AG04450 (cell line): ENCODE results near the gene OR9I1. TPM values are rescaled to one million over a fixed set of nuclear protein-coding genes. Genes with fewer than 3 reads are reported as not detected.

Experiments
- CTCF ChIA-PET: fragments of 300-600, 350-600 bp; formaldehyde crosslinking; extraction: SDS; loops from one replicate; lab custom pipeline; 2022; ENCODE audit warnings: antibody characterized with exemption, inconsistent platforms; lab: Charles Lee
- POLR2A ChIA-PET: fragments of 350-600 bp; formaldehyde crosslinking; extraction: SDS; loops from one replicate; lab custom pipeline; 2021; ENCODE audit warnings: antibody characterized with exemption, inconsistent platforms; lab: Yijun Ruan, JAX
- DNase-seq: peaks from one replicate; pipeline ENCODE4 v3.0.0-alpha.2; 2011; ENCODE audit warnings: low read depth, low spot score
- H3K27ac ChIP-seq: one replicate; pipeline ENCODE4 v1.5.1; 2012; ENCODE audit warnings: low read depth, low read length, control low read depth
- H3K27me3 ChIP-seq: one replicate; pipeline ENCODE4 v1.6.0; 2012; ENCODE audit warnings: low read length; ENCODE audit not compliant: control insufficient read depth, insufficient read depth
- H3K4me3 ChIP-seq: 2 replicates; pipeline ENCODE4 v1.5.1; 2011; ENCODE audit warnings: mild to moderate bottlenecking, low read depth, low read length, control low read depth
- H3K9me3 ChIP-seq: 2 replicates; pipeline ENCODE4 v1.5.1; 2012; ENCODE audit warnings: low read length; ENCODE audit not compliant: control insufficient read depth, insufficient read depth
- polyA plus RNA-seq: library from polyadenylated mRNA; depleted of rRNA; stranded (reverse); fragments of >200 nt; gene quantifications from 2 replicates; pipeline ENCODE4 v1.2.3, GENCODE V29; 2011
- TF ChIP-seq, protein P1 (sequence below): IDR thresholded peaks from 2 replicates; pipeline ENCODE4 v1.5.1; 2011; ENCODE audit warnings: low read depth, low read length, control low read depth, inconsistent platforms

Gene OR9I1
- polyA plus RNA-seq, 1 experiment: not detected

DNA sequence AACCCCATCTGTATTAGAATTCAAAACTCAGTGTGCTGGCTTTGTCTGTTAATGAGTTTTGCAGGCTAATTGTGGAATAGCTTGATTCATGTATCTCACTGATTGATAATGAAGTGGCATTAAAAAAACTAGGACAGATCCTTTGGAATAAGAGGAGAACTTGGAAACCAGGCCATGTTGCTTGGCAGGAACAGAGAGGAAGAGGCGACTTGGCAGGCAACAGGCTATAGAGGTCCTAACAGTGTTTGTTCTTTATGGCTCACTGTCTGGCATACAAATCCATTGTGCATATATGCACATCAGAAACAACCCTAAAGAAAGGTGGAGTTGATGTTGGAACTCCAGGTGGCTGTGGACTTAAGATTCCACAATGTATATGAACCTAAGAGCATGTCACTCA is 17.4 kb upstream of the OR9I1 start:
- Histone ChIP-seq H3K9me3 (no peaks in the 10 kb centered on the region), H3K27me3 (no peaks in the 10 kb centered on the region), H3K27ac (no peak overlapping the region), H3K4me3 (no peak overlapping the region)
- ChIA-PET POLR2A (no interaction called here), CTCF (no interaction called here)
- TF ChIP-seq, protein P1, sequence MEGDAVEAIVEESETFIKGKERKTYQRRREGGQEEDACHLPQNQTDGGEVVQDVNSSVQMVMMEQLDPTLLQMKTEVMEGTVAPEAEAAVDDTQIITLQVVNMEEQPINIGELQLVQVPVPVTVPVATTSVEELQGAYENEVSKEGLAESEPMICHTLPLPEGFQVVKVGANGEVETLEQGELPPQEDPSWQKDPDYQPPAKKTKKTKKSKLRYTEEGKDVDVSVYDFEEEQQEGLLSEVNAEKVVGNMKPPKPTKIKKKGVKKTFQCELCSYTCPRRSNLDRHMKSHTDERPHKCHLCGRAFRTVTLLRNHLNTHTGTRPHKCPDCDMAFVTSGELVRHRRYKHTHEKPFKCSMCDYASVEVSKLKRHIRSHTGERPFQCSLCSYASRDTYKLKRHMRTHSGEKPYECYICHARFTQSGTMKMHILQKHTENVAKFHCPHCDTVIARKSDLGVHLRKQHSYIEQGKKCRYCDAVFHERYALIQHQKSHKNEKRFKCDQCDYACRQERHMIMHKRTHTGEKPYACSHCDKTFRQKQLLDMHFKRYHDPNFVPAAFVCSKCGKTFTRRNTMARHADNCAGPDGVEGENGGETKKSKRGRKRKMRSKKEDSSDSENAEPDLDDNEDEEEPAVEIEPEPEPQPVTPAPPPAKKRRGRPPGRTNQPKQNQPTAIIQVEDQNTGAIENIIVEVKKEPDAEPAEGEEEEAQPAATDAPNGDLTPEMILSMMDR: no peak
- no peak for DNase-seq

DNA sequence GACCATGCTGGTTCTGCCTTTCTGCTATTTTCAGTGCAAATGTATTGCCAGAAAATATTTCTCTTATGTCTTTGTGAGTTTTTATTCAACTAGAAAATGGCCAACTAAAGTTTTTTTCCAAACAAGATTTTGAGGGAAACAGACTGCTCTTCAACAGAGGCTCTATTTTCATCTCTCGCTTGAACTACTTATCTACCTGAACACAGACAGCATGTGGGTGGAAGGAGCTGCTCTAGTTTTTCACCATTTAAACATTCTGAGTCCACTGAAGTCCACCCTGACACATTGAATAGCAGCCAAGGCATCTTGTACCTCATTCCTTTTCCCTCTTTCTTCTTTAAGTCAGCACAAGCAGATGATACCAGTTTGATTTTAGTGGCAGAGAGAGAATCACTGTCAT is 9.8 kb upstream of the OR9I1 start:
- CTCF ChIA-PET: no interaction called here
- Histone ChIP-seq H3K27me3 (no peaks in the 10 kb centered on the region), H3K9me3 (no peaks in the 10 kb centered on the region), H3K27ac (no peak overlapping the region), H3K4me3 (no peak overlapping the region)
- DNase-seq: no peak
- TF ChIP-seq, protein P1: no peak
- POLR2A ChIA-PET: no interaction called here

DNA sequence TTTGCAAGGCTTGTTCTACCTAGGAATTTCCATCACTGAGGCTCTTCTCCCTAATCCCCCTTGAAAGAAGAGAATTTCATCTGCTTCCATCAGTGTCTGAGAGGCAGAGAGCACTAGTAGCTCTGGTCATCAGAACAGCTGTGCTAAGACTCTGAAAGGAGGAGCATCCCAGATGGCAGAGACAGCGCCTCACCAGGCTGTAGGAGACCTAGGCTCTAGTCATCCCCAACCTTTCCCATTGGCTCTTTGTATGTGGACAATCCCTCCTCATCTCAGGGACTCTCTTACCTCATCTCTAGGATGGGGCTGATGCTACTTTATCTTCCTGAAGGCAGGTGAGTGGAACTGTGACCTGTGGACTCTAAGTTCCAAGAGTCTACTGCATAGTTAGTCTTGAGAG is 8.8 kb upstream of the OR9I1 start:
- TF ChIP-seq, protein P1: no peak
- ChIA-PET POLR2A (no interaction called here), CTCF (no interaction called here)

DNA sequence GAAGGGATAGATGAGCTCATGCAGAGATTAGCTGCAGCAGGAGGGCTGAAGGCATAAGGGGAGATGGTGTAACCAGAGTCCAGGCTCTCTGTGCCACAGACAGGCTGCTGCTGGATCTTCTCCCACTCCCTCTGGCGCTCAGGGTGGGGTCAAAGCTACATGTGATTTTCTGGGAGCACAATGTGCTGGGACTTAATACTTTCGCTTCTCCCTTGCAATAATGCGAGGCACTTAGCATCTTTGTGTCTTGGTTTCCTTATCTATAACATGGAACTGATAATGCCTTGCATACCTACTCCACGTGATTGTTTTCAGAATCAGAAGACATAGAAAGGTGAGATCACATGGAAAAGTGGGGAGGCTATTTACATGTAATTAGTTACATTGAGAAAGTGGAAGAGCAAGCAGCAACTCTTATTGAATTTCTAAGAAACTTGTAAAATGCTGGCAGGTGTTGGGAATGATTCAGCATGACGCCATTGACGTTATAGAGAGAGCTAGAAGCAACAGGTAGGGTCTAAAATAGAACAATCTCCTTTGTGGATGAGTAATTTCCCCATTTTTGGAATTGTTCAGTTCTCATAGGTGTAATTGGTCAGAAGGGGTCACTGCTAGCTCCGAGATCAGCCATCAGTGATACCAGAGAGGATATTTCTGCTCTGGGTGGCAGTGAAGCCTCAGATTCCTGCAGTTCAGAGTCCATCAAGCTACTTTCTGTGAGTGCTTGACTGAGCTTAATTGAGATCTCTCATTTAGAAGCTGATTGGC is 8.2 kb upstream of the OR9I1 start:
- Histone ChIP-seq H3K4me3 (no peak overlapping the region), H3K27me3 (no peaks in the 10 kb centered on the region), H3K9me3 (no peaks in the 10 kb centered on the region), H3K27ac (no peak overlapping the region)
- ChIA-PET POLR2A (no interaction called here), CTCF (no interaction called here)
- DNase-seq: no peak
- TF ChIP-seq, protein P1: no peak

More for the DNA sequence above, 8.8 kb upstream of the OR9I1 start:
- H3K4me3 ChIP-seq: no peak overlapping the region
- no peaks in the 10 kb centered on the region for H3K27me3 ChIP-seq
- no peak overlapping the region for H3K27ac ChIP-seq
- H3K9me3 ChIP-seq: no peaks in the 10 kb centered on the region
- no peak for DNase-seq

DNA sequence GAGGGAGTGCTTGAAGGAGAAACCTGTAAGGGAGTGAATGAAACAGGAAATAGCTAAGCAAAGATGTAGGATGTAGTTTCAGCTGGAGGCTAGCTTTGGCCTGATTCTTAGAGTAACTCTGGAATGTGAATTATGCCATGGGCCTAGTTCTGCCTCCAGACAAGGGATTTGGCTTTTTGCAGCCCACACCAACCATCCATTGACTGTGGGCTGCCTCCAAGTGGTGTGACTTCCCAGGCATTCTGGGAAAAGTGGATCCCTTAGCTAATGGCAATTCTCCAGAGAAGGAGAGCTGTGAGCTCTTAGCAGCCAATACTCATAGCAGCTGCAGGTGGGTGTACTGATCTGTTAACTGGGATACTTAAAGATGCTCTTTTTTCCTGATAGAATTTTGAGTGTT is 2.0 kb upstream of the OR9I1 start:
- CTCF ChIA-PET: no interaction called here
- H3K27me3 ChIP-seq: no peaks in the 10 kb centered on the region
- POLR2A ChIA-PET: interaction anchor here (0.6 kb wide), 1 partner anchor 68 kb away, joined by 6 read pairs; no protein-coding TSS in a partner anchor
- no peak overlapping the region for H3K27ac ChIP-seq
- no peak for DNase-seq
- TF ChIP-seq, protein P1: no peak
- no peak overlapping the region for H3K4me3 ChIP-seq
- H3K9me3 ChIP-seq: no peaks in the 10 kb centered on the region
